Activated CD4-positive, alpha-beta T cell treated with anti-CD3 and anti-CD28 coated beads, Interleukin-2, amount 50 U/mL, for 48 hours (primary cell): ENCODE data around the gene PSENEN.
A peak's percentile ranks its signal among the peaks of the same experiment; 100 is the strongest.
"Not testable (repeated sequence)": the region's sequence is repeated elsewhere in the genome, so short reads cannot be mapped to it uniquely, and the experiment has no call there.

ENCODE experiments used
- DNase-seq, 2 experiments: peaks; one replicate each; pipeline ENCODE4 v3.0.0-alpha.2; 2020

PSENEN gene

DNA sequence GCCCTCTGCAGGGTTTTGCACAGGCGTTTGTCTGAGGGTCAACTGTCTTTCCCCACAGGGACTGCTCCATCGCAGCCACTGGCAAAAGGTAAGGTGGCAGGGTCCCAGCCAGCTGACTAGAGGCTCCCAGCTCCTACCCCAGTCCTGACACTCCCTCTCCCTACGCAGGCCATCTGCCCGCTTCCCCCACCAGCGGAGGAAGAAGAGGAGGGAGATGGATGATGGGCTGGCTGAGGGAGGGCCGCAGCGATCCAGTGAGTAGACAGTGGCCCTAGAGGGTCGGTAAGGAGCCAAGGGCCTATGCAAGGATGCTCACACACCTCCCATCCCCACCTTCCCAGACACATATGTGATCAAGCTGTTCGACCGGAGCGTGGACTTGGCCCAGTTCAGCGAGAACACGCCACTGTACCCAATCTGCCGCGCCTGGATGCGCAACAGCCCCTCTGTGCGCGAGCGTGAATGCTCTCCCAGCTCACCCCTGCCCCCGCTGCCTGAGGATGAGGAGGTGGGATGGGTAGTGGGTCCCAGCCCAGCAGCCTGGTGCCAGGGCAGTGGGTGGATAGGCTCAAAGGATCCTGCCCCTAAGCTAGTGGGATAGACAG is 7.4 kb downstream of the PSENEN start:
- no peak for DNase-seq

- no peak for DNase-seq
Observed at GRCh38 chr19:35753634-35754369, 8.4 kb downstream of the PSENEN start.

- DNase-seq = no peak
Observed at GRCh38 chr19:35754370-35755130, 9.1 kb downstream of the PSENEN start.

- DNase-seq = no peak
Observed at GRCh38 chr19:35755131-35755549, 9.7 kb downstream of the PSENEN start.

- DNase-seq = peak; percentile 54 to 62
Observed at GRCh38 chr19:35755550-35756376, 10.3 kb downstream of the PSENEN start.

DNA sequence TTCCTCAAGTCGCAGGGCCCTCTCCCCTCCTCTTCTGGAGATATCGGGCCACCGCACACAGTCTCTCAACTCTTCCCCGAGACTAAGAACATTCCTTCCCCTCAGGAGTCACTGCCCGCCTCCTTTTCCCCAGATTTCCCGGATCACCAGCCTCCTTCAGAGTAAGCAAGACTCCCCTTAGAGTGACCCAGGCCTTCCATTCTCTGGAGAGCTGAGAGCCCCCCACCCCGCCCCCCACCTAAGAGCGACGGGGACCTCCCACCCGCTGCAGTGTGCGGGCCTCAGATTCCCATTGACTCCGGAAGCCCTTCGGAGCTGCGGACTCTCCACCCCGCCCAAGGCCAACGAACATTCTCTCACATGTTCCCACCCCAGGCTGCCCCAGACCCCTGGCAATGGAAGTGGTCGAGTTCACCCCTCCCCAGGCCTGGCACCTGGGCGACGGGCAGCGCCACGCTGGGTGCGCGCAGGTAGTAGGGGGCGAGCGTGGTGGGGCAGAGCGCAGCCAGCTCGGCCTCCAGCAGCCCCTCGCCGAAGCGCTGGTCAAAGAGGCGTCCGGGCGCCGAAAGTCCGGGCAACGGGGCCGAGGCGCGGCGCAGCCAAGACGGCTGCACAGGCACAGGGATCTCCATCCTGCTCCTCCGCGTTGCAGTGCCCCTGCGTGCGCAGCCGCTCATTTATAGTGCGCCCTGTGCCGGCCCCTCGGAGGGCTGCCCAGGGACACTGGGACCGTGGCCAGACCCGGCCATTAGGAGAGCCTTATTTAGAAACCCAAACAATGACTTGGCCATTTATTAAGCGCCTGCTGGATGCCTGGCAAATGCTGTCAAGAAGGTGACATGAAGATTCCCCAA is 11.2 kb downstream of the PSENEN start, which contains the start of gene HSPB6:
Gene HSPB6, minus strand, starts transcription at position 653 of the 854 bp plus-strand sequence. Its CDS starts 21 bp downstream, at position 632.
- no peak for DNase-seq

DNA sequence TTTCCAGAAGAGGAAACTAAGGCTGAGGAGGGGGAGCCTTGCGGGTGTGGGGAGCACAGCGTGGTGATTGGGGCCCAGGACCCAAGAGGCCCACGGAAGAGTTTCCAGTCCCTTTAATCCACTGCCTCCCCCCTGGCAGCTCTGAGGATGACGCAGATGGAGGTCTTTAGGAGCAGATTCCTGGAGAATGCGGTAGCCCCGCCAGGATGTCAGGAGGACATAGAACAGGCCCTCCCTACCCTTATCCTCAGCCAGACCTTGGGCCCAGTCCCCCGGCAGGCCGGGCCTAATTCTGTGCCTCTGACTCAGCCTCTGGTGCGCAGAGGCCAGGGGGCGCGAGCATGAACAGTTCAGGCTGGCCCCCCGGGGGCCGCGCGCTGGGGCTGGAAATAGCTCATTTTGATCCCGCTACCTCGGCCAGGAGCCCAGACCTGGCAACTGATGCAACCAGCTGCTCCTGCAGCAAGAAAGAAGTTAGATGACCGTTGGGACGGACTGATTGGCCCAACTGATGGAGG is 11.8 kb downstream of the PSENEN start:
- DNase-seq = peak; percentile 31 to 47

DNA sequence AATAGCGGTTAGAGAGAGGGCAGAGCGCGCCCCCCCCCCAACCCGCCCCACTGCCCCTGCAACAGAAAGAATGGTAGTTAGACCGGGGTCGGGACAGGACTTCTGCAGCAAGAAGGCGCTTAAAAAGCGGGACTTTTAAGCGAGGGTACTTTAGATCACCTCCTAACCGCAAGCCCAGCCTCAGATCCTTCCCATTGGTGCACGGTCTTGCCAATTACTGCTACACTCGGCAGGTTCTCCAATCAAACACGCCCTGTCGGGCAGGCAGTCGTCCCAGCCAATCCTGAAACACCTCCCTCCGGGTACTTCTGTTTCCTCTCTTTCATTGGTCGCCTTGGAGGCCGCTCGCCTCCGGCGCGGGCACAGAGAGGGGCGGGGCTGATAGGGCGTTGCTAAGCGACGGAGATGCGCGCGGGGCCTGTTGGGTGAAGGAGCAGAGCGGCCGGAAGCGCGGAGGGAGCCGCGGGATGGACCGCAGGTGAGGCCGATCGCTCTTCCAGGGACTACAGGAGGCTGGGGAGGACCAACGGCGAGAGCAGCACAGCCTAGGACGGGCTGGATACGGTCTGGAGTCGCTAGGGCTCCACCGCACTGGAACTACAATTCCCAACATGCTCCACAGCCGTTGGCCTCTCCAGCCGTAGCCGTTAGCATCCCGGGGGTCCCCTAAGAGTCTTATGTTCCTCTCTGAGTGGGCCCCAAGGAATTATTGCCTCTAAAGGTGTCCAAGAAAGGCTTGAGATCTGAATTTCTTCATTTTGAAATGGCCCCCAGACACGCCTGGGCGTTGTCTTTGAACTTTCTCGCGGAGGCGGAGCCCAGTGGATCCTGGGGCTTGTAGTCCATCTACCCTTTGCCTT is 12.5 kb downstream of the PSENEN start, which contains the start of gene PROSER3:
Gene PROSER3, plus strand, starts transcription at position 428 of the 860 bp plus-strand sequence. Its CDS starts 40 bp downstream, at position 468.
- DNase-seq = peak; percentile 98 to 99

DNA sequence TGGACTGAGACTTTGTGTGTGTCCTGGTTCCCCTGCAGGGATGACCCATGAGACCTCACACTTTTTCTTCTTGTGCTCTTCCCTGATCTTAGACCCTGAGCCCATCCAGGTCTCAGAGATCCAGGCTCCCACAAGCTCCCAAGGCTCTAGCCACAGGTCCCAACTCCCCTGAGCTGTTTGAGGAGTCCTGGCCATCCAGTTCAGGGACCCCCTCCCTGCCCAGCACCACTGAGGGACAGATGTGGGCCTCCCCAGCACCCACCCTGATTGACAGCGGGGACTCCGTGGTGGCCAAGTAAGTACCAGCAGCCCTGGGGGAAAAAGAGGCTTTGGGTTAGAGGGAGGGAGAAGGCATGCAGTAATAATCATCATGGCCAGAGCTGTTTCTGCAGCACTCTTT is 14.2 kb downstream of the PSENEN start:
- no peak for DNase-seq

- DNase-seq = no peak
Observed at GRCh38 chr19:35760711-35761349, 15.4 kb downstream of the PSENEN start.

DNA sequence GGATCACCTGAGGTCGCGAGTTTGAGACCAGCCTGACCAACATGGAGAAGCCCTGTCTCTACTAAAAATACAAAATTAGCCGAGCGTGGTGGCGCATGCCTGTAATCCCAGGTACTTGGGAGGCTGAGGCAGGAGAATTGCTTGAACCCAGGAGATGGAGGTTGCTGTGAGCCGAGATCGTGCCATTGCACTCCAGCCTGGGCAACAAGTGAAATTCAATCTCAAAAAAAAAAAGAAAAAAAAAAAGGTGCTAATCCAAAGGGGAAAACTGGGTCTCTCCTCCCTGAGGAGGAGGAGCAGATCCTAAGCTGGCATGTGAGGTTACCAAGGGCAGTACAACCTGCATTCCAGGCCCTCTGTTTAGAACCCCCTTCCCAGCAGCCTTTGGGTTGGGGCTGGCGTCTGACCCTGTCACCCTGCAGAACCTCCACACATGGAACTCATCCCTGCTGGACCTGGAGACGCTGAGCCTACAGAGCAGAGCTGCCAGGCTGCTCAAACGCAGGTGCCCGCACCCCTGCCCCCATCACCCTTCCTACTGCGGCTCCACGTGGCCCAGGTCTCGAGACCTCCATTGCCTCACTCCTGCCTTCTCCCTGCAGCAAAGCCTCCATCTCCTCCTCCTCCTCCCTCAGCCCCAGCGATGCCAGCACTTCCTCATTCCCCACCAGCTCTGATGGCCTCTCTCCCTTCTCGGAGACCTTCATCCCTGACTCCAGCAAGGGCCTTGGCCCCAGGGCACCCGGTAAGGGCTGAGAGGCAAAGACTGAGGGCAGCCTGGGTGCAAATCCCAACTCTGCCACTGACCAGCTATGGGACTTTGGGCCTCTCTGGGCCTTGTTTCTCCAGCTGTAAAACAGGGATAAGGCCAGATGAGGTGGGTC is 19.2 kb downstream of the PSENEN start:
- no peak for DNase-seq

GRCh38 chr19:35766571-35767104 is 21.2 kb downstream of the PSENEN start:
- no peak for DNase-seq

- DNase-seq = no peak
Observed at GRCh38 chr19:35767288-35768081, 22.0 kb downstream of the PSENEN start.

- no peak for DNase-seq
Observed at GRCh38 chr19:35768082-35768421, 22.6 kb downstream of the PSENEN start.

GRCh38 chr19:35772362-35772761 is 26.9 kb downstream of the PSENEN start:
- DNase-seq = not testable (repeated sequence)

DNA sequence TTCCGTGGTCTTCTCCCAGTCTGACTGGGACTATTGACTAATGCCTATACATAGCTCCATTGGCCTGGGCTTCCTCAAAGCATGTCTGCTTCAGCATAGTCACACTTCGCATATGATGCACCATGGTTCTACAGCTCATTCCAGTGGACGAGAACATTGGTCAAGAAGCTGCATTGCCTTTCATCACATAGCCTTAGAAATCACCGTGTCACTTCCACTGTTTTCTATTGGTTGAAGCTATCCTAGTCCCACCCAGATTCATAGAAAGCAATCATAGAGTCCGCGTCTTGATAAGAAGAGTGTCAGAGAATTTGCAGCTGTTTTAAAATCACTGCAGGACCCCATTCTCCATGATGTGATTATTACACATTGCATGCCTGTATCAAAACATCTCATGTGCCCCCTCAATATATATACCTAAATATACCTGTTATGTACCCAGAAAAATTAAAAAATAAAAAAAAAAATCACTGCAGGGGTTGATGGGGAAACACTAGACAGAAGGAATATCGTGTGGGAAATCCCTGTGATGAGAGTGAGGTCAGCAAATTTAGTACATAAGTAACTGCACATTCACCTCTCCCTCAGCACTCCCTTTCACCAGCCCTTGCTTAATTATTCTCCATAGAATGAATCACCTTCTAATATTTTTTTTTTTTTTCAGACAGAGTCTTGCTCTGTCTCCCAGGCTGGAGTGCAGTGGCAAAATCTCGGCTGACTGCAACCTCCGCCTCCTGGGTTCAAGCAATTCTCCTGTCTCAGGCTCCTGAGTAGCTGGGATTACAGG is 27.8 kb downstream of the PSENEN start:
- DNase-seq = no peak
